Loucy (cell line): ENCODE data around the gene VPS13D.

Source experiments
- CTCF ChIP-seq: fragments of 200-600 bp; sonication (generic); conservative IDR thresholded peaks from 2 replicates; pipeline ENCODE4 v1.5.1; 2014; ENCODE audit warnings: mild to moderate bottlenecking, antibody characterized with exemption, low read length
- EZH2phosphoT487 ChIP-seq: fragments of 200-600 bp; IDR thresholded peaks from 2 replicates; pipeline ENCODE4 v1.6.1; 2018; ENCODE audit warnings: antibody characterized with exemption, mild to moderate bottlenecking, moderate library complexity, borderline replicate concordance

- TF ChIP-seq CTCF (no peak), EZH2phosphoT487 (no peak)
Observed at GRCh38 chr1:12519693-12520364, 290.0 kb downstream of the VPS13D start.
